ENCODE data around the gene MVB12A. TPM values are rescaled to one million over a fixed set of nuclear protein-coding genes. Genes with fewer than 3 reads are reported as not detected.

The MVB12A gene
- total and polyA plus RNA-seq, 10 of the 15 experiments (the other 5 are each of a cell fraction or from before 2014, with no cell fraction given), result 1.2 to 47.6 (median 26.3) TPM

GRCh38 chr19:17451820-17452219 lies 32.0 kb downstream of the MVB12A start:
- no TSS peak for BruUV-seq (replicated peaks)
- ChIA-PET POLR2A (interaction anchor here (0.6 kb wide), 1 partner anchor 13 kb away, joined by 3 read pairs; no protein-coding TSS in a partner anchor), RAD21 (ENCODE audit: unreplicated experiment) (no interaction called here), CTCF (interaction anchor here (0.6 kb wide), 1 partner anchor 48 kb away, joined by 3 read pairs; no protein-coding TSS in a partner anchor), SMC1A (ENCODE audit: uncharacterized antibody, unreplicated experiment) (interaction anchor here (1.0 to 1.4 kb wide), 2 partner anchors 17 to 147 kb away, joined by 3 to 5 read pairs; no protein-coding TSS in a partner anchor)
- peaks cover 11% of the 10 kb centered on the region for H3K4me1 ChIP-seq (ENCODE audit: control insufficient read depth, insufficient read depth, low read length)
- no peak for DNase-seq (ENCODE audit: low read depth, low spot score)
- no peak for ATAC-seq
- H4K20me1 ChIP-seq (ENCODE audit: control insufficient read depth, insufficient read depth), result no peaks in the 10 kb centered on the region; the same call in 1 of the 2 replicates
- H3K4me3 ChIP-seq, result no peak overlapping the region
- H3K27me3 ChIP-seq (replicated peaks in 1 of 2; ENCODE audit: control insufficient read depth in 2 of 2, insufficient read depth in 2 of 2, low read length in 1 of 2), result peaks cover 8 to 9% of the 10 kb centered on the region in 2 experiments; a peak in 3 of 4 replicates
- in situ Hi-C loops (cut with MboI) (no loop called here), intact Hi-C loops (cut with micrococcal nuclease; ENCODE audit: unreplicated experiment) (no loop called here)
- WGBS (ENCODE audit: insufficient coverage, insufficient replicate concordance, low lambda C conversion rate, missing lambda C conversion rate), result 57% methylated on average over 4 of the region's 4 CpGs
- H3K9me3 ChIP-seq (replicated peaks; ENCODE audit: control insufficient read depth, insufficient read depth, low read length), result no peaks in the 10 kb centered on the region; the same call in 2 of the 3 replicates
- no peak for FAIRE-seq
- no peak overlapping the region for H3K9ac ChIP-seq (ENCODE audit: control insufficient read depth, insufficient read depth, low read length)
- TF ChIP-seq CTCF (IDR thresholded peaks at IDR 0.05 in 2 of 3, conservative IDR thresholded peaks at IDR 0.05 in 1 of 3; ENCODE audit: control insufficient read depth in 2 of 3, extremely low read depth in 1 of 3, insufficient read depth in 1 of 3, low read depth in 3 of 3, low read length in 3 of 3) (no peak), EGR1 (IDR thresholded peaks at IDR 0.05; ENCODE audit: borderline replicate concordance in 1 of 2, low read depth in 2 of 2, low read length in 2 of 2) (no peak), ZNF592 (IDR thresholded peaks at IDR 0.05) (no peak), ZNF687 (IDR thresholded peaks at IDR 0.05) (no peak), RAD21 (IDR thresholded peaks at IDR 0.05; ENCODE audit: insufficient read depth, low read depth, low read length) (no peak), SIX5 (IDR thresholded peaks at IDR 0.05; ENCODE audit: low read depth, low read length, severe bottlenecking) (no peak), SPI1 (IDR thresholded peaks at IDR 0.05; ENCODE audit: borderline replicate concordance, insufficient read depth, low read depth, low read length) (no peak), CEBPB (IDR thresholded peaks at IDR 0.05; ENCODE audit: borderline replicate concordance in 1 of 2, low read depth in 2 of 2, low read length in 2 of 2) (no peak), NR2F1 (conservative IDR thresholded peaks at IDR 0.05) (no peak), DPF2 (IDR thresholded peaks at IDR 0.05) (no peak), CREB1 (IDR thresholded peaks at IDR 0.05; ENCODE audit: low read depth) (no peak), ZBED1 (IDR thresholded peaks at IDR 0.05; ENCODE audit: borderline replicate concordance) (no peak), SRF (IDR thresholded peaks at IDR 0.05; ENCODE audit: low read depth in 2 of 2, low read length in 2 of 2) (no peak), SMAD5 (IDR thresholded peaks at IDR 0.05; ENCODE audit: low read depth) (no peak)
- no peak overlapping the region for H3K27ac ChIP-seq (ENCODE audit: control insufficient read depth, insufficient read depth)
- H3K79me2 ChIP-seq (ENCODE audit: control insufficient read depth, insufficient read depth, low read length), result no peaks in the 10 kb centered on the region
- H3K4me2 ChIP-seq (ENCODE audit: control insufficient read depth, insufficient read depth), result no peak overlapping the region
- H3K36me3 ChIP-seq (ENCODE audit: control insufficient read depth in 2 of 2, insufficient read depth in 2 of 2, low read length in 1 of 2), result no peaks in the 10 kb centered on the region
- H2AFZ ChIP-seq (ENCODE audit: control insufficient read depth, low read depth, low read length), result no peak overlapping the region
